ENCODE data around the gene CNTNAP2. TPM values are rescaled to one million over a fixed set of nuclear protein-coding genes. Genes with fewer than 3 reads are reported as not detected.

CNTNAP2 gene
- total RNA-seq, 2 donors from 2014 or later: 4.4 to 8.5 TPM

GRCh38 chr7:146960773-146961391 lies 844.3 kb downstream of the CNTNAP2 start:
- no peak for DNase-seq
- intact Hi-C loops (cut with DNase I): no loop called here
- no peak overlapping the region for H3K4me3 ChIP-seq
- no peak overlapping the region for H3K9ac ChIP-seq (ENCODE audit: low read depth in 2 of 2, low read length in 2 of 2)
- H3K9me3 ChIP-seq: no peaks in the 10 kb centered on the region
- TF ChIP-seq CTCF (IDR thresholded peaks at IDR 0.05): no peak
- H3K4me1 ChIP-seq: no peaks in the 10 kb centered on the region
- H3K27ac ChIP-seq: no peak overlapping the region
- H3K27me3 ChIP-seq: no peaks in the 10 kb centered on the region
- H3K36me3 ChIP-seq: no peaks in the 10 kb centered on the region

GRCh38 chr7:146961617-146962016 lies 845.0 kb downstream of the CNTNAP2 start:
- no peaks in the 10 kb centered on the region for H3K9me3 ChIP-seq
- TF ChIP-seq CTCF (IDR thresholded peaks at IDR 0.05): no peak
- H3K9ac ChIP-seq (ENCODE audit: low read depth in 2 of 2, low read length in 2 of 2): no peak overlapping the region
- H3K27me3 ChIP-seq: no peaks in the 10 kb centered on the region
- intact Hi-C loops (cut with DNase I): no loop called here
- H3K4me3 ChIP-seq: no peak overlapping the region
- DNase-seq: no peak
- no peaks in the 10 kb centered on the region for H3K4me1 ChIP-seq
- no peak overlapping the region for H3K27ac ChIP-seq
- H3K36me3 ChIP-seq: no peaks in the 10 kb centered on the region

GRCh38 chr7:146966274-146966673 lies 849.7 kb downstream of the CNTNAP2 start:
- H3K36me3 ChIP-seq: no peaks in the 10 kb centered on the region
- H3K9me3 ChIP-seq: no peaks in the 10 kb centered on the region
- DNase-seq: no peak
- TF ChIP-seq CTCF (IDR thresholded peaks at IDR 0.05): no peak
- no peak overlapping the region for H3K27ac ChIP-seq
- no peak overlapping the region for H3K4me3 ChIP-seq
- intact Hi-C loops (cut with DNase I): no loop called here
- no peaks in the 10 kb centered on the region for H3K4me1 ChIP-seq
- H3K9ac ChIP-seq (ENCODE audit: low read depth in 2 of 2, low read length in 2 of 2): no peak overlapping the region
- no peaks in the 10 kb centered on the region for H3K27me3 ChIP-seq

GRCh38 chr7:146982482-146982881 lies 865.9 kb downstream of the CNTNAP2 start:
- Histone ChIP-seq H3K9ac (ENCODE audit: low read depth in 2 of 2, low read length in 2 of 2) (no peak overlapping the region), H3K4me1 (no peaks in the 10 kb centered on the region), H3K4me3 (no peak overlapping the region), H3K27ac (no peak overlapping the region), H3K36me3 (no peaks in the 10 kb centered on the region), H3K27me3 (no peaks in the 10 kb centered on the region), H3K9me3 (no peaks in the 10 kb centered on the region)
- no peak for DNase-seq
- TF ChIP-seq CTCF (IDR thresholded peaks at IDR 0.05): no peak
- intact Hi-C loops (cut with DNase I): no loop called here

- no peak for DNase-seq
- Histone ChIP-seq H3K27ac (no peak overlapping the region), H3K4me1 (no peaks in the 10 kb centered on the region), H3K27me3 (no peaks in the 10 kb centered on the region), H3K9ac (ENCODE audit: low read depth in 2 of 2, low read length in 2 of 2) (no peak overlapping the region), H3K9me3 (no peaks in the 10 kb centered on the region), H3K36me3 (no peaks in the 10 kb centered on the region), H3K4me3 (no peak overlapping the region)
- intact Hi-C loops (cut with DNase I): no loop called here
- no peak for TF ChIP-seq CTCF (IDR thresholded peaks at IDR 0.05)
These were observed 875.0 kb downstream of the CNTNAP2 start for GRCh38 chr7:146991596-146991995.
